NT2/D1 (cell line): ENCODE results near the gene CAMK2B.

Experiments used
- DNase-seq: peaks from one replicate; pipeline ENCODE4 v3.0.0-alpha.2; 2011; ENCODE audit warnings: low read depth, low spot score
- H3K27me3 ChIP-seq: 2 replicates; pipeline ENCODE4 v1.6.0; 2011; ENCODE audit warnings: mild to moderate bottlenecking; ENCODE audit not compliant: insufficient read length, insufficient read depth
- H3K36me3 ChIP-seq: 2 replicates; pipeline ENCODE4 v1.6.1; 2011; ENCODE audit warnings: mild to moderate bottlenecking, low read length, mixed read lengths; ENCODE audit not compliant: insufficient read depth, insufficient read length
- H3K4me1 ChIP-seq: 2 replicates; pipeline ENCODE4 v1.5.1; 2011; ENCODE audit not compliant: insufficient read depth, insufficient read length
- H3K4me3 ChIP-seq: 2 replicates; pipeline ENCODE4 v1.5.1; 2011; ENCODE audit warnings: low read depth; ENCODE audit not compliant: insufficient read length
- H3K9ac ChIP-seq: 2 replicates; pipeline ENCODE4 v1.6.0; 2011; ENCODE audit warnings: low read depth; ENCODE audit not compliant: insufficient read length
- H3K9me3 ChIP-seq: 2 replicates; pipeline ENCODE4 v1.5.1; 2011; ENCODE audit warnings: mild to moderate bottlenecking, low read length; ENCODE audit not compliant: insufficient read depth
- SUZ12 ChIP-seq: IDR thresholded peaks from 2 replicates; pipeline ENCODE4 v1.6.1; 2011; ENCODE audit not compliant: insufficient read length, insufficient read depth; ENCODE audit errors: extremely low read depth
- YY1 ChIP-seq: IDR thresholded peaks from 2 replicates; pipeline ENCODE4 v1.6.1; 2011; ENCODE audit not compliant: insufficient read length, insufficient read depth
- ZNF274 ChIP-seq: IDR thresholded peaks from 2 replicates; pipeline ENCODE4 v1.6.1; 2011; ENCODE audit warnings: mild to moderate bottlenecking, low read depth, low read length

CAMK2B gene

GRCh38 chr7:44291733-44292419 lies 33.5 kb downstream of the CAMK2B start:
- DNase-seq = no peak
- TF ChIP-seq SUZ12 = no peak
- TF ChIP-seq YY1 = no peak
- TF ChIP-seq ZNF274 = no peak
- no peaks in the 10 kb centered on the region for H3K4me1 ChIP-seq
- H3K27me3 ChIP-seq = peaks cover 25% of the 10 kb centered on the region
- no peak overlapping the region for H3K4me3 ChIP-seq
- no peaks in the 10 kb centered on the region for H3K36me3 ChIP-seq
- H3K9ac ChIP-seq = no peak overlapping the region
- no peaks in the 10 kb centered on the region for H3K9me3 ChIP-seq

- TF ChIP-seq ZNF274 (no peak), SUZ12 (no peak), YY1 (no peak)
- DNase-seq = no peak
- Histone ChIP-seq H3K4me3 (no peak overlapping the region), H3K4me1 (peaks cover 4% of the 10 kb centered on the region), H3K27me3 (peaks cover 25% of the 10 kb centered on the region), H3K9ac (no peak overlapping the region), H3K36me3 (no peaks in the 10 kb centered on the region), H3K9me3 (no peaks in the 10 kb centered on the region)
These were observed 34.2 kb downstream of the CAMK2B start for GRCh38 chr7:44291066-44291732.

GRCh38 chr7:44290252-44290620 lies 35.2 kb downstream of the CAMK2B start:
- TF ChIP-seq YY1 (no peak), ZNF274 (no peak), SUZ12 (no peak)
- Histone ChIP-seq H3K9ac (no peak overlapping the region), H3K9me3 (no peaks in the 10 kb centered on the region), H3K4me1 (peaks cover 7% of the 10 kb centered on the region), H3K27me3 (peaks cover 25% of the 10 kb centered on the region), H3K36me3 (no peaks in the 10 kb centered on the region), H3K4me3 (no peak overlapping the region)
- no peak for DNase-seq

- Histone ChIP-seq H3K4me3 (no peak overlapping the region), H3K4me1 (peaks cover 7% of the 10 kb centered on the region), H3K9me3 (no peaks in the 10 kb centered on the region), H3K36me3 (no peaks in the 10 kb centered on the region), H3K9ac (no peak overlapping the region), H3K27me3 (peaks cover 23% of the 10 kb centered on the region)
- no peak for DNase-seq
- TF ChIP-seq SUZ12 = no peak
These were observed 35.8 kb downstream of the CAMK2B start for GRCh38 chr7:44289341-44290251.

GRCh38 chr7:44288811-44289340 lies 36.5 kb downstream of the CAMK2B start:
- TF ChIP-seq SUZ12 = no peak

GRCh38 chr7:44288381-44288685 lies 37.1 kb downstream of the CAMK2B start:
- no peaks in the 10 kb centered on the region for H3K36me3 ChIP-seq
- no peak overlapping the region for H3K4me3 ChIP-seq
- H3K27me3 ChIP-seq = peaks cover 15% of the 10 kb centered on the region
- H3K9ac ChIP-seq = no peak overlapping the region
- H3K4me1 ChIP-seq = peaks cover 12% of the 10 kb centered on the region
- DNase-seq = no peak
- H3K9me3 ChIP-seq = no peaks in the 10 kb centered on the region
- TF ChIP-seq SUZ12 = no peak
- TF ChIP-seq ZNF274 = no peak
- no peak for TF ChIP-seq YY1

More at GRCh38 chr7:44288811-44289340, 36.5 kb downstream of the CAMK2B start:
- Histone ChIP-seq H3K9me3 (no peaks in the 10 kb centered on the region), H3K4me3 (no peak overlapping the region), H3K4me1 (peaks cover 9% of the 10 kb centered on the region), H3K9ac (no peak overlapping the region), H3K27me3 (peaks cover 16% of the 10 kb centered on the region), H3K36me3 (no peaks in the 10 kb centered on the region)
- no peak for DNase-seq
